Muscle of leg (tissue), 11 donors: ENCODE results near the gene NRCAM. TPM values are rescaled to one million over a fixed set of nuclear protein-coding genes. Genes with fewer than 3 reads are reported as not detected.

Experiments used
- DNase-seq: peaks from one replicate; pipeline ENCODE4 v3.0.0; 2013
- H3K27ac ChIP-seq: one replicate; pipeline ENCODE4 v1.5.1; 2013; ENCODE audit warnings: mild to moderate bottlenecking, low read length, control low read depth
- H3K27me3 ChIP-seq: one replicate; pipeline ENCODE4 v1.6.1; 2013; ENCODE audit warnings: low read length; ENCODE audit not compliant: control insufficient read depth, insufficient read depth
- H3K36me3 ChIP-seq: one replicate; pipeline ENCODE4 v1.6.1; 2013; ENCODE audit warnings: low read length; ENCODE audit not compliant: control insufficient read depth, insufficient read depth
- H3K4me1 ChIP-seq: one replicate; pipeline ENCODE4 v1.6.1; 2013; ENCODE audit warnings: low read length; ENCODE audit not compliant: control insufficient read depth, insufficient read depth
- H3K4me3 ChIP-seq: one replicate; pipeline ENCODE4 v1.5.1; 2013; ENCODE audit warnings: low read length, control low read depth
- H3K9me3 ChIP-seq: replicated peaks from 2 replicates; pipeline ENCODE4 v1.6.1; 2013; ENCODE audit warnings: low read depth, low read length; ENCODE audit not compliant: control insufficient read depth
- WGBS: methylation state at CpG from one replicate; pipeline ENCODE4 v1.1.5; 2013; ENCODE audit warnings: missing lambda C conversion rate; ENCODE audit not compliant: insufficient coverage; 5-methylcytosine and 5-hydroxymethylcytosine counted together
- polyA plus RNA-seq, 8 donors: library from polyadenylated mRNA; unstranded; fragments of 120-200 nt; gene quantifications; one replicate each; pipeline versions ENCODE4 v1.2.1 to v1.2.3, GENCODE V29; 2013; ENCODE audit warnings: inconsistent platforms in 1 of 8, low replicate concordance in 1 of 8; ENCODE audit not compliant: insufficient read length in 8 of 8, insufficient read depth in 1 of 8
- total RNA-seq: library from RNA; stranded (reverse); fragments of 120-200 nt; gene quantifications from one replicate; pipeline ENCODE4 v1.2.4, GENCODE V29; 2013

NRCAM gene
- total and polyA plus RNA-seq, 9 donors: 17.5 to 35.6 (median 23.3) TPM

DNA sequence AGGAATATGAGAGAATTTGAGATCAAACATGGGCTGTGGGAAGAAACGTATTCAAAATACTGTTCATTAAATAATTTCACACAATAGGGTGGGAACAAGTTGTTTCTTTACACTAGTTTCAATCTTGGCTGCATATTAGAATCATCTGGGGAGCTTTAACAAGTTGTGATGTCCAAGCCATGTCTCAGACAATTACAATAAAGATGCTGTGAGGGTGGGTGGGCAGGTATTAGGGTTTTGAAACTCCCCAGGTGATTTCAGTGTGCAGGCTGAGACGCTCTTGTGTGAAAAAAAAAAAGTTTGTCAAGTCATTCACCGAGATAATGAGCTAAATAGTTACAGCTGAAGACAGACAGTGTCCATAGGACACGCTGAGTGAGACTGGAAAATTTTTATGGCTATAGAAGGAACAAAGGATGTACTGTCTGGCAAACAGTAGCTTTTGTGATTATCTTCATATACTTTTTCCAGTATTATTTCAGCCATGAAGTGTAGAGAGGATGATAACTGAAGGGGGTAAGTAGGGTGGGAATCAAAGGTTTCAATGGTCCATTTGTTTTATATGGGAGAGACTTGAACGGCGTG, 313.5 kb downstream of the NRCAM start:
- no peak overlapping the region for H3K27ac ChIP-seq
- no peaks in the 10 kb centered on the region for H3K9me3 ChIP-seq
- H3K27me3 ChIP-seq: no peaks in the 10 kb centered on the region
- H3K36me3 ChIP-seq: no peaks in the 10 kb centered on the region
- 70% methylated on average over 4 of the region's 6 CpGs for WGBS
- peaks cover 10% of the 10 kb centered on the region for H3K4me1 ChIP-seq
- no peak overlapping the region for H3K4me3 ChIP-seq
- no peak for DNase-seq

DNA sequence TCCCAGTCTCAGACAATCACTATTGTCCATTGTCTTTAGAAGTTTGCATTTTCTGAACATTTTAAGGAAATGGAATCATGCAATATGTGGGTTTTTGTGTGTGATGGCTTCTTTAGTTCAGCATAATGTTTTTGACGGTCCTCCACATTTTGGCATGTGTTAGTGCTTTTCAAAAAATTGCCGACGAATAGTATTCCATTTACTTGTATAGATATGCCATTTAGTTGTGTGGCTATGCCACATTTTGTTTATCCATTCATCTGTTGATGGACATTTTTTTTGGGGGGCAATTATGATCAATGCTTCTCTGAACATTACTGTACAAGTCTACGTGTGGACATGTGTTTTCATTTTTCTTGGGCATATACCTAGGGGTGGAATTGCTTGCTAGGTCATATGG, 314.1 kb downstream of the NRCAM start:
- DNase-seq: no peak
- Histone ChIP-seq H3K27ac (no peak overlapping the region), H3K4me1 (peaks cover 10% of the 10 kb centered on the region), H3K4me3 (no peak overlapping the region), H3K27me3 (no peaks in the 10 kb centered on the region), H3K9me3 (no peaks in the 10 kb centered on the region), H3K36me3 (no peaks in the 10 kb centered on the region)
- no CpG with 5 or more reads among the region's 4 CpGs for WGBS

DNA sequence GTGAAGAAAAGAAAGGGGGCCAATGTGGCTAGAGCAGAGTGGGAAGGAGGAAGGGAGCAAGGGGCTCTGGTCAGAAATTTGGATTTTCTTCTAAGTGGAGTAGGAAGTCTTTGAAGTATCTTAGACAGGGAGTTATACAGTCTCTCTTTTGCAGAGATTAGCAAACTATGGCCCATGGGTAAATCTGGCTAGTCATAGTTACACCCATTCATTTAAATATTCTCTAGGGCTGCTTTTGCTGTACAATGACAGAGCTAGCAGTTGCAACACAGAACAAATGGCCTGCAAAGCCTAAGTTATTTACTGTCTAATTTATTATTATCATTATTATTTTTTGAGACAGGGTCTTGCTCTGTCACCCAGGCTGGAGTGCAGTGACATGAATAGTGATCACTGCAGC, 315.6 kb downstream of the NRCAM start:
- Histone ChIP-seq H3K27ac (no peak overlapping the region), H3K9me3 (no peaks in the 10 kb centered on the region), H3K4me1 (peaks cover 5% of the 10 kb centered on the region), H3K36me3 (no peaks in the 10 kb centered on the region), H3K27me3 (no peaks in the 10 kb centered on the region), H3K4me3 (no peak overlapping the region)
- no peak for DNase-seq

DNA sequence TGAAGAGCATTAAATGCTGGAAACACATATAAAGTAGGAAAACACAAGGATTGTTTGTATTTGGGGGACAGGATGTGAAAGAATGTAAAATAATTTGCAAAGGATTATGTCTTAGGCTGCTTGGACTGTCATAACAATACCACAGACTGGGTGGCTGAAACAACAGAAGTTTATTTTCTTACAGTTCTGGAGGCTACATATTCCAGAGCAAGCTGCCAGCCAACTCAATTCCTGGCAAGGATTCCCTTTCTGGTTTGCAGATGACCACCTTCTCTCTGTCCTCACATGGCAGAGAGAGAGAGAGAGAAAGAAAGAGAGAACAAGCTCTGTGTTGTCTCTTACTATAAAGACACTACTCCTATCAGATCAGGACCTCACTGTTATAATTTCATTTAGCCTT, 317.3 kb downstream of the NRCAM start:
- Histone ChIP-seq H3K4me3 (no peak overlapping the region), H3K36me3 (no peaks in the 10 kb centered on the region), H3K4me1 (peaks cover 3% of the 10 kb centered on the region), H3K9me3 (no peaks in the 10 kb centered on the region), H3K27me3 (no peaks in the 10 kb centered on the region), H3K27ac (no peak overlapping the region)
- peak; percentile 42 for DNase-seq

DNA sequence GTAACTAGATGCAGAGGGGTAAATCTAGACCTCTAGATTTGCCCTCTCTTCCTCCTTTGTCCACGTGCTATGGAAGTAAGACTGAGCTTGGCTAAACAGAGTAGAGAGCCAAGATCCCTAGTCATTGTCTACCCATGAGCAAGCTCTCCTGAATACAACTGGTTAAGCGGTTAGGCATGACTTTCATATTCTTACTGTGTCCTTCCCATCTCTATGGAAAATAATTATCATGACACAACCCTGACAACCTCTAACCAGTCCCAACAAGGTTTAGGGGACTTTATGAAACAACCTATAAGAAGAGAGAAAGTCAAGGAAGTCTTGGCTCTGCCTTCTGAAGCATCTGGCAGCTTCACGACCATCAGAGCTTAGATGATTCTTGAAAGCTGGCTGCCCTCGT, 318.2 kb downstream of the NRCAM start:
- DNase-seq: no peak
- Histone ChIP-seq H3K4me1 (peaks cover 3% of the 10 kb centered on the region), H3K4me3 (no peak overlapping the region), H3K36me3 (no peaks in the 10 kb centered on the region), H3K27me3 (no peaks in the 10 kb centered on the region), H3K27ac (no peak overlapping the region), H3K9me3 (no peaks in the 10 kb centered on the region)
- WGBS: 82% methylated on average over 3 of the region's 4 CpGs

DNA sequence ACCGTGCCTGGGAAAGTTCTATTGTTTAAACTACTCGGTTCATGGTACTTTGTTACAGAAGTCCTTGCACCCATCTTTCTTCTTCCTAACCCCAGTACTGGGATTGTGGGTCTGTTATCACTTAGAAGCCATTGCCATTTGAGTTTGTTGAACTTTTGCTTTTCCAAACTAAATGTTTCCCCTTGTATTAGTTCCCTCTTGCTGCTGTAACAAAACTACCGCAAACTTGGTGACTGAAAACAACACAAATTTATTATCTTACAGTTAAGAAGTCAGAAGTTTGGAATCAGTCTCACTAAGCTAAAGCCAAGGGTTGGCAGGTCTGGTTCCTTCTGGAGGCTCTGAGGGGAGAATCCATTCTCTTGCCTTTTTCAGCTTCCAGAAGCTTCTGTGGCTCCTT, 319.2 kb downstream of the NRCAM start:
- no peaks in the 10 kb centered on the region for H3K9me3 ChIP-seq
- H3K4me3 ChIP-seq: no peak overlapping the region
- H3K27ac ChIP-seq: no peak overlapping the region
- no peaks in the 10 kb centered on the region for H3K27me3 ChIP-seq
- peaks cover 3% of the 10 kb centered on the region for H3K4me1 ChIP-seq
- no peak for DNase-seq
- no peaks in the 10 kb centered on the region for H3K36me3 ChIP-seq
- WGBS: no CpG with 5 or more reads among the region's 3 CpGs

DNA sequence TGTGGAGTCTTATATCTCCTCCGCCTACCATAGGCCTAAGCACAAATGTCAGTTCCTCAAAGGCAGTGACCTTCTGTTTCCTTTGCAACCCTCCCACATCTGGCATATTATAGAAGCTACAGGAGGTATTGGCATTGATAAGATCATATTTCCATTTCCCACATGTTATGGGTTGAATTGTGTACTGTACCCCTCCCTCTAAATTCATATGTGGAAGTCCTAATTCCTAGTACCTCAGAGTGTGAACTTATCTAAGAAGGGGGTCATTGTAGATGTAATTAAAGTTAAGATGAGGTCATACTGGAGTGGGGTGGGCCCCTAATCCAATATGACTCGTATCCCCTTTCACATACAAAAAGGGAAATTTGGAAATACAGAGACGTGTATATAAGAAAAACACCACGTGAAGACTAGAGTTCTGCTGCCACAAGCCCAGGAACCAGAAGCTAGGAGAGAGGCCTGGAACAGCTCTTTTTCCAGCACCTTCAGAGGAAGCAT, 320.0 kb downstream of the NRCAM start:
- no peaks in the 10 kb centered on the region for H3K27me3 ChIP-seq
- no peak for DNase-seq
- no peaks in the 10 kb centered on the region for H3K9me3 ChIP-seq
- 100% methylated on average over 1 of the region's 4 CpGs for WGBS
- H3K4me3 ChIP-seq: no peak overlapping the region
- peaks cover 3% of the 10 kb centered on the region for H3K4me1 ChIP-seq
- no peaks in the 10 kb centered on the region for H3K36me3 ChIP-seq
- H3K27ac ChIP-seq: no peak overlapping the region

DNA sequence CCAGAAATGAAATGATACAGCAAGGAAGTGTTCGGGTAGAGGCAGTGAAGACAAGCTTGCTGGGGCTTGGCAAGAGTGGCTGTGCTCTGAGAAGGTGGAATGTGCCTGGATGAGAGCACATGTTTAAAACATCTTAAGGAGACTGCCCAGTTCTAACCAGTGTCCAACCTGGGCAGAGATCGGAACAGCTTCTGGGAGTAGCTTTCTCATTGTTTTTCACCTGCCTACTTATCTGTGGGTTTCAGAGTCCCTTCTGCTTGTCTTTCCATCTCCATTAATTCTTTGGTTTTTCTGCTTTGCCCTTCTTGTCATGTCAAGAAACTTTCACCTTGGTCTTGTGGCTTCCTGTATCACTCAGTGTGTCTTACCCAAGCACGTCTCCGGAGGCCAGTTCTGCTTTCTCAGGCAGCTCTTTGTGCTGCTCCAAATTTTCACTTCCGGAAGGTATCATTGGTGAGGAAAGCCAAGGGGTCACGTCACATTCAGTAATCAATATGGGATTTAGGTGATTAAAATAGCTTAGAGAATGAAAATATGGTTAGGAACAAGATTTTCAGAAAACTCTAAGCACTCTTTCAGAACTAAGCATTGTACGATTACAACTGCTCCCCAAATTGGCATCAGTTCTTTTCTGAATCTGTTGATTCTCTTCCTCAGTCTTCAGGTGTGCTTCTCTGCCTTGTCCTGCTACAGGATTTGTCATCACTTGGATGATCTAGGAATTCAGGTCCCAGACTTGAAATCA, 320.6 kb downstream of the NRCAM start:
- Histone ChIP-seq H3K27ac (no peak overlapping the region), H3K4me3 (no peak overlapping the region), H3K4me1 (peaks cover 3% of the 10 kb centered on the region), H3K27me3 (no peaks in the 10 kb centered on the region), H3K9me3 (no peaks in the 10 kb centered on the region), H3K36me3 (no peaks in the 10 kb centered on the region)
- DNase-seq: no peak
- WGBS: 87% methylated on average over 7 of the region's 7 CpGs

DNA sequence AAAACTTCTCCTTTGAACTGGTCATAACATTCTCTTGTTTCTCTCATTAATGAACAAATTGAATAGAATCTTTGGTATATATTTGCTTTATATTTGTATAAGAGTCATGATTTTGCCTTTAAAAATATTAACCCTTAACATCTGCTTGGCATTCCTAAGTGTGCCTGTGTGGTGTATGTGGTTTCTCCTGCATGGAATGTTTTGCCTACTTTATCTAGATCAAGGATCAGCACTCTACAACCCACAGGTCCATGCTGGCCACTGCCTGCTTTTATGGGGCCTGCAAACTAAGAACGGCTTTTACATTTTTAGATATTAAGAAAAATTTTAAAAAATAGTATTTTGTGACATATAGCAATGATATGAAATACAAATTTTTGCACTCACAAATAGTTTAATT, 321.8 kb downstream of the NRCAM start:
- Histone ChIP-seq H3K27ac (no peak overlapping the region), H3K4me3 (no peak overlapping the region), H3K4me1 (peaks cover 3% of the 10 kb centered on the region), H3K9me3 (no peaks in the 10 kb centered on the region), H3K27me3 (no peaks in the 10 kb centered on the region), H3K36me3 (no peaks in the 10 kb centered on the region)
- WGBS: no CpG with 5 or more reads among the region's 1 CpG
- no peak for DNase-seq

DNA sequence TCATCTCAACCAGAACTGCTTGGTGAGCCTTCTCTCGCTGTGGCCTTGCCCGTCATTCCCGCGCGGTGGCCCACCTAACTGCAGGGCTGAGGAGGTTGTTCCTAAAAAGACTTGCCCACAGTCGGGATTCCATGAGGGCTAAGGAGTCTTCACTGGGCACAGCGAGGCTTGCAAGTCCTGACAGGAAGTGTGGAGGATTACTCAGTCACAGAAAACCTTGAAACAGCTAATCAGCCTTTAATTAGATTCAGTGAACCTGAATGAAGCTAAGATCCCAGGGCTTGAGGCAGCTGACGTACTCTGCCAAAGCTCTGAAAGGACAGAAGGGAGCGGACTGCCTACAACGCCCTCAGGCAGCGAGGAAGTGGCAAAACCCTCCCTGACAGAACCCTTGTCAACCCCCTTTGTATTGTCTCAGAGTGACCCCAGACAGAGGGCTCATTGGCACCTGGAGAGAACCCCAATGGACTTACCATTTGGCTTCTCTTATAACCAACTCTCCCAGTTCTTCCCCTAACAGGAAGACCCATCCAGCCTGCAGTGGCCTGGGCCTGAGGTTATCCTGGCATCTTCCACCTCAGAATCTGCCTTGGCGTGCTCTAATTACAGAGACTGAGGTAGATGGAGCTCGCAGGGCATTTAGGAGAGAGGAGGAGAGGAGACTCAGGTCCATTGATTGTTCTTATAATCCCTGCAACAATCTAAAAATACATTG, 323.5 kb downstream of the NRCAM start:
- DNase-seq: no peak
- Histone ChIP-seq H3K36me3 (no peaks in the 10 kb centered on the region), H3K9me3 (no peaks in the 10 kb centered on the region), H3K4me1 (no peaks in the 10 kb centered on the region), H3K4me3 (no peak overlapping the region), H3K27ac (no peak overlapping the region), H3K27me3 (no peaks in the 10 kb centered on the region)
- WGBS: 76% methylated on average over 10 of the region's 13 CpGs
